ENCODE measurements around the gene POLR2M.
A peak's percentile ranks its signal among the peaks of the same experiment; 100 is the strongest.

POLR2M gene

DNA sequence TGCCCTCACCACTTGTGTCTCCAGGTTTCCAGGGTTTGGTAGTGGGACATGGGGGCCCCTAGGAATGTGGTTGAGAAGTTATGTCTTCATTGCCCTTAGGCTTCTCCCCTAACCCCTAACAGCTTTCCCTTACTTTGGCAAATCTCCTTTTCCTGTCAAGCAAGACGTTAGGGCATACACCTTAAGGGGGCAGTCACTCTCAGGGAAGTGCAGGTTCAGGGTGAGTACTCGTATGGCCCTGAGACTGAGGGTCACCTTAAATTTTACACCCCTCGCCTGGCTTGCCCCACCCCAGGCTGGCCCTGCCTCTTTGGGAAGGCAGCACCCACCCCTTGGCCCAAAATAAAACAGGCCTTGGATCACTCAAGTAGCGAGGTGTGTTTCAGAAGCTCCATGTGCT, 33.5 kb downstream of the POLR2M start:
- DNase-seq (ENCODE audit: low spot score) = no peak

DNA sequence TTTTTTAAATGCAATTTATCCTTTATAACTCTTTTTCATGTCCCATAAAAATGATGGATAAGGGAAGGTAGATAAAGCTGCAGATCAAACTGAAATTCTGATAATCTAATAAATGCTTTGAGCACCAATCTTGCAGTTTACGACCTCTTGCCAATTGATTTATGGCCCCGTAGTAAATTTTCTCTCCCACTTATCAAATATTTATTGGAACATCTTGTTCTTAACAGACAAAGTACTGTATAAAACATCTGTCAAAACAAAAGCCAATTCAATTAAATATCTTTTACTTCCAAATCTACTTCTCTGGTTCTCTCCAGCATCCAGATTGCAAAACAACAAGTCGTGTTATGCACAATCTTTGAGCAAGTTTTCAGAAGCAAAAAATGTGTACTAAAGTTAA, 34.6 kb downstream of the POLR2M start:
- DNase-seq (ENCODE audit: low spot score) = no peak

DNA sequence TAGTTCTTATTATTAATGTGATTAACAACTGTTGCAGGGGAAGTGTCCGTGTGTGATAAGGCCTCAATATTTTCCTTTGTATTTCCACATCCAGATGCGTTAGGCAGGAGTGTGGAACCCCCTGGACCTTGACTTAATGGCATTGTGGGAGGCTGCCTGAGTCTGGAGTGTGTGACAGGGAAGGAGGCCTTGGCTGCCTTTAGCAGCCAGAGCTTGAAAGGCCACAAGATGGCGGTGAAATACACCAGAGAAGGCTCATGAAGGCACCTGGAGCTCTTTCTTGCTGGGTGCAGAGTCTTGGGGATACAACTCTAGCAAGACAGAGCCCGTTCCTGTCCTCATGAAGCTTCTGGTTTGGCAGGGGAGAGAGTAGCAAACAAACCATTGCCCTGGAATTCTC, 36.9 kb downstream of the POLR2M start:
- DNase-seq (ENCODE audit: low spot score) = no peak

DNA sequence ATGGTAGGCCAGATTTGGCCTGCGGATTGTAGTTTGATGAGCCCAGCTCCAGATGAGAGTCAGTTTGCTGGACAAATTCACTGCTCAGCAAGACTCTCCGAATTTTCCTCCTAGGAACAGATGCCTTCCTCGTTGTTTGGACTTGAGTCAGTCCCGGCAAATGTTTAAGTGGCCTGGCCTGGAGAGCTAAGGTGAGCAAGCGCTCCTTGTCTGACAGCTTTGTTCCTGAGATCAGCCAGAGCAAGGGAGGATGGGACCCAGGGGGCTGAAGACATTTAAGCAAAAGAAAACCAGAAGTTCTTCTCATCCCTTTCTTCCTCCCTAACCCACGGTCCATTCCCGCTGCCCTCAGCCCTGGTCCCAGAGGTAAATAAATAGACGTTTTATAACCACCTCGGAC, 40.3 kb downstream of the POLR2M start:
- DNase-seq (ENCODE audit: low spot score) = no peak

DNA sequence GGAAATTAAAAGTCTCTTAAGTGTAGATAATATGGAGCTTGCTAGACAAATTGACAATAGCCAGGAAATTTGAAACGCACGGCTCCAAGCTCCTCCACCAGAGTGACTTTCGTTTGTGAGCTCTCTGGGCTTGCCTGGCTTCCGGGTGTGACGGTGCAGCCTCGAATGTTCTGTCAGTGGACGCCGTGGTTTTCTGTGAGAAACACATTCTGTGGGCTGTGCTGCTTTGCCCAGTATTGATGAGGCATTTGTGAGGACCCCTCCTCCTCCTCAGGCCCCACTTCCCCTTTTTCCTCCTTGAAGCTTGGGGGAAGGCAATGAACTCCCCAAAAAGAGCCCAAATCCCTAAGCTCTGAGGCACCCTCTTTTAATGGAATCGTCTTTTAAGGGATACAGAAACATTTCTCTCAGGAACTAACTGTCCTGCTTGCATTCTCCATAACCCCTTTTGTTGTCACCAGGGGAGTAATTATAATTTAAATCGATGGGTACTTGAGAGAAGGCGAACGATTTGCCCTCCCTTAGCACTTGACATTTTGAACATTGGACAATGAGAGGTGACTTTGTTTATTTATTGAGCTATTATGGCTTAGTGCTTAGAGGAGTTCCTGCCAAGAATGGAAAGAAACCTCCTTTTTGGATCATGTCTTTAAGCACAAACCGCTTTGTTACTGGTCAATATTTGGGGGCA, 40.8 kb downstream of the POLR2M start:
- DNase-seq (ENCODE audit: low spot score) = peak; percentile 58

DNA sequence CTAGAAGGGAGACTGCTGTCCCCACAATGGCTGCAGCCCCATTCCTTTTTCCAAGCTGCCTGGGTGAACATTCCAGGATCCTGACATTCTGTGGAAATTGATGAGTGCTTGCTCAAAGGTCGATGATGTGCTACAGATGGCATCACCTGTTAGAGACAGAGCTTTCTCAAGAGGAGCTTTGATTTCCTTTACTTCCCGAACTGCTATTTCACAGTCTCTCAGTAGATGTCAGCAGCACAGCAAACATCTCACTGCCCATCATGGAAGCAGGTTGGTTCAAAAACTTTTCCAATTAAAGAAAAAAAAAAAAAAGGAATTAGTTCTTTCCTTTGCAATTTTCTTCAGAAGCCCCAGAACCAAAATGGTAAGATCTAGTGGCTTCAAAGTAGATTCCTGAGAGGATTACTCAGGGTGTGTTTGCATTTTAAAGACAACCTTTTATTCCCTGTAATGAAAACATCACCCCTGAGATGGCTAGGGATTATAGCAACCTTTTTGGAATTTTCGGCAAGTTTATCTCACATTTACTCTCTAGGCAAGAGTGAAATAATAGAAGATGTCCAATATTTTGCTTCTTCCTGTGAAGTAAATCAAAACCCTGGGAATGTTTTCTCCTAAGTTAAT, 44.8 kb downstream of the POLR2M start:
- no peak for DNase-seq (ENCODE audit: low spot score)

DNA sequence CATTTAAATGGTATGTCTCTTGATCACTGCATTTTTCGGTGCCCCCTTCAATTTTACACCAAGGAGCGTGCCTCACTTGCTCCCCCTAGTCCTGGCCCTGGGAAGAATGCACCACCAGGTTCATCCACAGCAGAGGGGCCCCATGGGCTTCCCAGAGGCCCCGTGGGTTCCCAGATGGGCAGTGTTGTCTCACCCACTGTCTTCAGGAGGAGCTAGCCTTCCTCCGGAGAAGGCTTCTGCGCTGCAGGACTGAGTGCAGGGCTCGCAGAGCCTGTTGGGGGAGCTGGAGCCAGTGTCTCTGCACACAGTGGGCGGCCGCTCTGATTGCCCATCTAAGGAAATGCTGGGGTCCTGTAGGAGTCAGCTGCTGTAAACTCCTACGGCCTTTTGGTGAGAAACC, 45.9 kb downstream of the POLR2M start:
- DNase-seq (ENCODE audit: low spot score) = no peak

DNA sequence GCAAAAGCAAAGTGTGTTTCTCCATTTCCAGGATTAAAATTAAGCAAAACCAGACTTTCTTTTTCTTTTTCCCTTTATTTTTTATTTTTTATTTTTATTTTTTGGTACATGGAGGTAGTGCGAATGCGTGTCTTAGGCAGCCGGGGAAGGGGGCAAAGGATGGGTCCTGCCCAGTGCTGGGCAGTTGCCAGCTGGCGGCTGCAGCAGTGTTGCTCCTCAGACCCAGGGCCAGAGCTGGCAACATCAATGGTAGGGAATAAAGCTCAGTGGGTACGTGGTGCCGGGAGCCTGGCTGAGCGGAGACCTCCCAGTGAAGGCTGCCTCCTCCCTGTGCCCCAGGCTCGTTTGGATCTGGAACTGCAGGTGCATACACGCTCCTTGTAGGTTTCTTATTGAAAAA, 46.3 kb downstream of the POLR2M start:
- DNase-seq (ENCODE audit: low spot score) = no peak

DNA sequence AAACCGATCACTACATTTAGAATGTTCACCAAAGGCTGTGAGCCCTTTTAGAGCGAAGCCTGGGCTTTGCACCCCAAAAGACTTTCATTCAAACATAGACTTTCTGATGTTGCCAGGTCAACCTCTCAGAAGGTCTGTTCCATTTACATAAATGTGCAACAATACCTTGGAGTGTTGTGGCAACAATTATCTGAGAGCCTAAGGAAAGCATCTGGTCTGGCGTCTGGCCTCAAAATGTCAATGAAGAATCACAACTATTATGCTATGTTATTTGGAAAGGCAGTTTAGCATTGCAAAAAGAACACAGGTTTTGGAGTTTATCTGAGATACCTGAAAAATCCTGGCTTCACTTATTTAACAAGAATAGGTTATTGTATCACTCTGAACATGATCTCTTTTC, 50.0 kb downstream of the POLR2M start:
- DNase-seq (ENCODE audit: low spot score) = no peak

DNA sequence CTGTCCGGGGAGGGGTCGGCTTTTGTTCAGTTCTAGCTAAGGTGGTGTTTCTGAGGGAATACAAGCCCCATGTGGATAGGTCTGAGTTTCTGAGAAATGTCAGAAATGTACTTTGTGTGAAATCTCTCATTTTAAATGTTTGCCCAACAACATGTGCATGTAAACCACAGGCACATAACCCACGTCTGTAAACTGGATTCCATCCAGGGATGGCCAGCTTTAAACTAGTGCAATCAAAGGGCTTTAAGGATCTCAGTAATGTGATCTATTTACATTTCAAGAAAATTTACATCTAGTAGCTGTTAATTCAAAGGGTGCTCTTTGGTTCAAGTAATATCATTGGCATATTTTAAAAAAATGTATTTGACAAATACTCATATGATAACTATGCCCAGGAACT, 52.0 kb downstream of the POLR2M start:
- DNase-seq (ENCODE audit: low spot score) = no peak

DNA sequence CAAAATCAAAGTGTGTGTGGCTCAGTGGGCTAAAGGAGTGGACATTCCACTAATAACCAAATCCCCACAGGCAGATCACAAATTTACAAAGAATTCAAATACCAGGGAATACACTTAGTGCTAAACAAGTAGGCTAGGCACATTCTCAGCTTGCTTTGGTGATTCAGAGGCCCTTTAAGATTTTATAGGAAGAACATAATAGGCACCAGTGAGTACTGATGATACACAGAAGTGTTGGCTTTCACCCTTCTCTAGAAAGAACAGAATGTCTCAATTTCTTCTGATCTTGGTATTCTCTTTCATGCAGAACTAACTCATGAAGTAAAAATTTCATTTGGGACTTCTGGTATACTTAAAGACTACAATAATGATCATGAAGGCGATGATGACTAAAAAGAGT, 55.0 kb downstream of the POLR2M start:
- no peak for DNase-seq (ENCODE audit: low spot score)

DNA sequence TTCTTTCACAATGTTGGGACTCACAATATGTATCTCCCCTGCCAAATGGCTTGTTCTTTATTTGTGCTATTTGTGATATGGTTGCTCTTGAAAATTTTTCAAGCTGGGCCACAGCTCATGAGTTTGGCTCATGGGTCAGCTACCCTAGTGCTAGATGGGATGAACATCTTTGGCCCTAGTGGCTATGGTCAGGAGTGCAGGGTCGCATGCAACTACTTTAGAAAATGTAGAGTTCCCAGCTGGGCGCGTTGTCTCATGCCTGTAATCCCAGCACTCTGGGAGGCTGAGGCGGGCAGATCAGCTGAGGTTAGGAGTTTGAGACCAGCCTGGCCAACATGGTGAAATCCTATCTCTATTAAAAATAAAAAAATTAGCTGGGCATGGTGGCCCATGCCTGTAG, 55.8 kb downstream of the POLR2M start:
- DNase-seq (ENCODE audit: low spot score) = no peak

DNA sequence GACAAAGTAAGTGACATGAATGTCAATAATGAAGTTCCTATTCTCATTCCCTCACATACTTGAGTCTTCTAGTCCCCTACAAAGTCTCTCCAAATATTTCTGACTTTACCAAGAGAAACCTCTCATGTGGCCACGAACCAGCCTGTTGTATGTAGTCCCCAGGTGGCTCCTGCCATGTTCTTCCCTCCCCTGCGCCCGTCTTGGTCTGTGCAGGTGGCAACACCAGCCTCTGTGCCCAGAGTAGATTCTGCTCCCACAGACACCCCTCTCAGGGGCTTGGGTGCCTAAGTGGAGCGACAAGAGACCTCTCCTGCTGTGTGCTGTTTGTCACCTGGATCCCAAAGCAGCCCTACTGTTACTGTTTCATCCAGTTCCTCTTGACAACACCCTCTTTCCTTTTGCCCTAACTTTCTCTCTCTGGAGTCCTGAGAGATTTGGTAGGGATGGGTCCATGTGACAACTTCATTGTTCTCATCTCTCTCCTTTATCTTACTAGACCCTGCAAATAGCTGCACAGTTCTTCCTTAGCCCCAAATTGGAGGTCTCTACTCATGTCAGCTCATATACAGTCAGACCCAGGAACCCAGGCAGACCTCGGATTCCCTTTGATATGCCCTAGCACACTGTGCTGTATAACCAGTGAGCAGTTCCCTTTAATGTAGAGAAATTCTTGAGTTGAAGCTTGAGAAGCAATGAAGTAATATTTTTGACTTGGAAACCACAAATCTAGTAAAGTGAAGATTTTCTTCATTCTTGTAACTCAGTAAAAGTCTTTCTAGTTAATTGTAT, 56.9 kb downstream of the POLR2M start:
- no peak for DNase-seq (ENCODE audit: low spot score)

Data from hepatic stellate cell (primary cell).